BE2C (cell line): Measurements from ENCODE around the gene HIVEP2.

ENCODE experiments used
- DNase-seq: peaks from one replicate; pipeline ENCODE4 v3.0.0-alpha.2; 2020
- H3K27me3 ChIP-seq: fragments of 250-450 bp; sonication (Bioruptor Pico); 2 replicates; pipeline ENCODE4 v1.5.1; 2020; ENCODE audit warnings: mild to moderate bottlenecking
- H3K36me3 ChIP-seq: fragments of 250-450 bp; sonication (Bioruptor Pico); 2 replicates; pipeline ENCODE4 v1.5.1; 2020; ENCODE audit warnings: mild to moderate bottlenecking
- H3K4me1 ChIP-seq: fragments of 250-450 bp; sonication (Bioruptor Pico); 2 replicates; pipeline ENCODE4 v1.5.1; 2020
- H3K4me3 ChIP-seq: 2 replicates; pipeline ENCODE4 v1.5.1; 2011; ENCODE audit warnings: low read depth, low read length
- H3K9me3 ChIP-seq: fragments of 250-450 bp; sonication (Bioruptor Pico); 2 replicates; pipeline ENCODE4 v1.5.1; 2020
- CTCF ChIP-seq: IDR thresholded peaks from 2 replicates; pipeline ENCODE4 v1.5.1; 2012; ENCODE audit warnings: mild to moderate bottlenecking, low read depth, low read length

HIVEP2 gene

GRCh38 chr6:142816031-142816430 is 128.9 kb downstream of the HIVEP2 start:
- Histone ChIP-seq H3K27me3 (no peaks in the 10 kb centered on the region), H3K4me3 (no peak overlapping the region), H3K4me1 (no peaks in the 10 kb centered on the region), H3K9me3 (no peaks in the 10 kb centered on the region), H3K36me3 (no peaks in the 10 kb centered on the region)
- DNase-seq, result no peak
- no peak for TF ChIP-seq CTCF

GRCh38 chr6:142811923-142812322 is 133.1 kb downstream of the HIVEP2 start:
- H3K9me3 ChIP-seq, result no peaks in the 10 kb centered on the region
- no peaks in the 10 kb centered on the region for H3K36me3 ChIP-seq
- H3K4me1 ChIP-seq, result no peaks in the 10 kb centered on the region
- H3K27me3 ChIP-seq, result no peaks in the 10 kb centered on the region
- DNase-seq, result no peak
- H3K4me3 ChIP-seq, result no peak overlapping the region
- TF ChIP-seq CTCF, result no peak

DNA sequence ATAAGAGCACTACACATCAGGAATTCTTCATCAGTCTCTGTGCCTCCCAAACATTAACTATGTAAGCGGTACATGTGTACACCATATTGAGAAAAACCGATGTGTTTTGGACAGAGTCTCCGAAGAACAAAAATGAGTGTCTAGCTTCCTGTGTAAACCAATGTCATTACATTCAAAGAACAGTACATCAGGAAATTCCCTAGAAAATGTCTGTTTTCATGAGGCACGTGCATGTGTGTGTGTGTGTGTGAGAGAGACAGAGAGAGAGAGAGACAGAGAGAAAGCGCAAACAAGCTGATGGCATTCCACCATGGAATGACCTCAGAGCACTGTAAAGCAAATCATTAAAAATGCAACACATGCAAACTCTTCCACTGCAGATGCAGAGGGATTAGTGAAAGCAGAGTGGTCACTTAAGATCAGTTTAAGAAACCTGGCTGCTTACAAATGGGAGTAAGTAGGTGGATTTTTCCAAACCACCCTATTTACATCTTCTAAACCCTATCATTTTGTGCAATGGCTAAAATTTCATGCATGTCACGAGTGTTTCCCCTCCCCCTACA is 133.9 kb downstream of the HIVEP2 start:
- H3K27me3 ChIP-seq, result no peaks in the 10 kb centered on the region
- no peak for TF ChIP-seq CTCF
- H3K36me3 ChIP-seq, result no peaks in the 10 kb centered on the region
- no peaks in the 10 kb centered on the region for H3K4me1 ChIP-seq
- no peak overlapping the region for H3K4me3 ChIP-seq
- DNase-seq, result no peak
- no peaks in the 10 kb centered on the region for H3K9me3 ChIP-seq

DNA sequence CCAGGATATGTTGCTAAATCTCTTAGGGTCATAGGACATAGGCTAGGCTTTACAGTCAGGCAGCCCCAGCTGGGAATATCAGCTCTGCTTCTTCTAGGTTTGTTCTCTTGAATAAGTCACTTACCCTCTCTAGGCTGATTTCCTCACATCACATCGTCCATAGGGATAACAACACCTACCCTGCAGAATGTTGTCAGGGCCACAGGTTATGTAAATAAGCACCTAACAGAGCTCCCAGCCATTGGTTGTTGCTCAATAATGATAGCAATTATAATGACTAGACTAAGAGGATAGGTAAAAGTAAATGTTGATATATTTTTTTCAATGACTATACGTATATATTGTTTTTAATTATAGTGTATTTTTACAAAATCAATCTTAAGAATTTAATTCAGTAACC is 135.0 kb downstream of the HIVEP2 start:
- Histone ChIP-seq H3K4me1 (no peaks in the 10 kb centered on the region), H3K4me3 (no peak overlapping the region), H3K36me3 (no peaks in the 10 kb centered on the region), H3K9me3 (no peaks in the 10 kb centered on the region), H3K27me3 (no peaks in the 10 kb centered on the region)
- DNase-seq, result no peak
- no peak for TF ChIP-seq CTCF

GRCh38 chr6:142808405-142809061 is 136.4 kb downstream of the HIVEP2 start:
- H3K27me3 ChIP-seq, result no peaks in the 10 kb centered on the region

More at GRCh38 chr6:142808405-142809061, 136.4 kb downstream of the HIVEP2 start:
- DNase-seq, result no peak
- no peak for TF ChIP-seq CTCF
- Histone ChIP-seq H3K4me1 (no peaks in the 10 kb centered on the region), H3K4me3 (no peak overlapping the region), H3K9me3 (no peaks in the 10 kb centered on the region), H3K36me3 (no peaks in the 10 kb centered on the region)
